NCI-H1694 (cell line): ENCODE data around the gene LINGO3.
A peak's percentile ranks its signal among the peaks of the same experiment; 100 is the strongest.
"Not testable (repeated sequence)": the region's sequence is repeated elsewhere in the genome, so short reads cannot be mapped to it uniquely, and the experiment has no call there.

ENCODE experiments used
- DNase-seq: peaks from one replicate; lab custom pipeline; 2025; lab: John Stamatoyannopoulos, UW

The LINGO3 gene

DNA sequence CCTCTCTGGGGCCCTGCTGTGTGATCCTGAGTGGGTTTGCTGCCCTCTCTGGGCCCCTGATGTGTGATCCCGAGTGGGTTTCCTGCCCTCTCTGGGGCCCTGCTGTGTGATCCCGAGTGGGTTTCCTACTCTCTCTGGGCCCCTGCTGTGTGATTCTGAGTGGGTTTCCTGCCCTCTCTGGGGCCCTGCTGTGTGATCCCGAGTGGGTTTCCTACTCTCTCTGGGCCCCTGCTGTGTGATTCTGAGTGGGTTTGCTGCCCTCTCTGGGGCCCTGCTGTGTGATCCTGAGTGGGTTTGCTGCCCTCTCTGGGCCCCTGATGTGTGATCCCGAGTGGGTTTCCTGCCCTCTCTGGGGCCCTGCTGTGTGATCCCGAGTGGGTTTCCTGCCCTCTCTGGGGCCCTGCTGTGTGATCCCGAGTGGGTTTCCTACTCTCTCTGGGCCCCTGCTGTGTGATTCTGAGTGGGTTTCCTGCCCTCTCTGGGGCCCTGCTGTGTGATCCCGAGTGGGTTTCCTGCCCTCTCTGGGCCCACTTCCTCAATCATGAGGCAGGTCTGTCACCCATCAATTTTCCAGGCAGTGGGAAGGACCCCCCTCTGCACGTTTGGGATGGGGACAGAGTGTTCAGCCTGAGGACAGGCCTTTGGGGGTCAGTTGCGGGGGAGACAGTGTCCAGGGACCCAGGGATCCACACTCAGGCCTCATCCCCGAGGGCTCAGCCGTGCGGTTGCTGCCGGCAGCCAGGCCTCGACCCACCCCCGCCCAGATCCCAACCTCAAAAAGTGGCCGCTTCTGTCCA is 26.5 kb downstream of the LINGO3 start:
- not testable (repeated sequence) for DNase-seq

- no peak for DNase-seq
Observed at GRCh38 chr19:2280633-2281264, 27.2 kb downstream of the LINGO3 start.

DNA sequence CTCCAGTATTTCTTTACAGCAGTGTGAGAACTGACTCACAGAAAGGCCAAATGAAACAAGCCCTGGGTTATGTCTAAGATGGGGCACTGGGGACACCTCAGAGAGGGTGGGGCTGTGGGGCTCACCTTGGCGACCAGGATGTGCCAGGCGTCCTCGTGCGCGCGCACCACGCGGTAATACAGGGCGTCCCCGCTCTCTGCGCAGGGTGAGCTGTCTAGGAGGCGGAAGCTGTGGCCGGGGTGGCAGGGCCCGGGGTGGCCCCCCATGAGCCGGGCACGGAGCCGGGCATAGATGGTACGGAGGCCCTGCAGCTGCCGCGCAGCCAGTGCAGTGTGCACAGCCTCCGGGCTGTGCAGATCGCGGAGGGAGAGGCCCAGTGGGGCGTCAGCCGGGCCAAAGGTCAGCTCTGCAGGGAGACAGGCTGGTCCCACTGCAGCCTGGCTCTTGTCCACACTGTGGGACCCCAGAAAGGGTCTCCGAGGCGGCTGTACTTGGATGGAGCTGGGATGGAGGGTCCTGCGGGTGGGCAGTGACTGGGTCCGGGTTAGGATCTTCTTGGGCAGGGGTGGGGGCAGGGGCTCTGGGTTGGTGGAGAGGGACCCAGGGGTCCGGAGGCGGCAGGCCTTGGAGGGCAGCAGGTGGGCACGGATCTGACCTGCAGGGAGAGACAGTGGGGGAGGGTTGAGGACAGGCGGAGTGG is 29.3 kb downstream of the LINGO3 start:
- no peak for DNase-seq

- no peak for DNase-seq
Observed at GRCh38 chr19:2277138-2277537, 30.8 kb downstream of the LINGO3 start.

DNA sequence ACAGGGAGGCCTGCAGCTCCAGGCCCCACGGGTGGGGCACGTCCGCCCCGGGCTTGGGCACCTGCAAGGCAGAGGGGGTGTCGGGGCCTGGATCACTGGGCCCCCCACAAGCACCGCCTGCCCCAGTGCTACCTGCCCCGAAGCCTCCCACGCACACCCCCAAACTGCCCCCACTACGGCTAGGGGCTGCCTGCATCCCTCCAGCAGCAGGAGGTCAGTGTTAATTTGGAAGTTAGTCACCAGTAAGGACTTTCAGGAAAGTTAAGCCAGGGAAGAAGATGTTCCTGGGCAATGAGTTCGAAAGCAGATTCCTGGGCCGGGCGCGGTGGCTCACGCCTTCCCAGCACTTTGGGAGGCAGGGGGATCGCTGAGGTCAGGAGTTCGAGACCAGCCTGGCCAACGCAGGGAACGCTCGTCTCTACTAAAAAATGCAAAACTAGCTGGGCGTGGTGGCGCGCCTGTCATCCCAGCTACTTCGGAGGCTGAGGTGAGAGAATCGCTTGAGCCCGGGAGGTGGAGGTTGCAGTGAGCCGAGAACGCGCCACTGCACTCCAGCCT is 31.4 kb downstream of the LINGO3 start:
- DNase-seq = no peak

DNA sequence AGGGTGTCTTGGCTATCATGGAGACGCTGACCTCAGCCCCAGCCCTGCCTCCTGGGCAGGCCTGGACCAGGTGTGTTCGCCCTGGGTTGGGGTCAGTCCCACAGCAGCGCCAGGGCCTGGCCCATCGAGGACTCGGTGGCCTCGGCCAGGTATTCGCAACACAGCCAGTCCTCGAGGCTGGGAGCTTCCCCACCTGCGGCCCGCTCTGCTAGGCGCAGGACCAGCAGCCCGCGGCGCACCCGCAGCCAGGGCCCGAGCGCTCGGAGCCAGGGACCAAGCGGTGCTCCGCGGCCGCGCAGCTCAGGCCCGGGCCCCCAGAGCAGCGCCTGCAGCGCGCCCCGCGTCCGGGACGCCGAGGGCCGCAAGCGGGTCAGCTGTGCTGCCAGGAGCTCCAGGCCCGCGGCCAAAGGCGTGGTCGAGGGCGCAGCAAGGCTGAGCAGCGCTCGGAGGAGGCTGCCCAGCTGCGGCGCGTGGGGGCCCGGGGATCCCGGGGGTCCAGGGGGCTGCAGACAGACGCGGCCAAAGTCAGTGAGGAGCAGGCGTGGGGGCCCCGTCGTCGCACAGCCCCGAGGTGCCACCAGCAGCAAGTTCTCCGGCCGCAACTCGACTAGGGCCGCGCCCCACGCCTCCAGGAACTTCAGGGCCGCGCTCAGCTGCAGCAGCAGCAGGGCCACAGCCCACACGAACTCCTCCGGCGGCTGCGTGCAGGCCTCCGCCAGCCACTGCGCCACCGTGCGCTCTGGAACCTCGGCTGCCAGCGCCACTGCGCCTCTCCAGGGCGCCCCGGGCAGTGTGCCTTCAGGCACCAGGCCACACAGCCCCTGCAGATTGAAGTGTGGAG is 32.1 kb downstream of the LINGO3 start:
- no peak for DNase-seq

DNA sequence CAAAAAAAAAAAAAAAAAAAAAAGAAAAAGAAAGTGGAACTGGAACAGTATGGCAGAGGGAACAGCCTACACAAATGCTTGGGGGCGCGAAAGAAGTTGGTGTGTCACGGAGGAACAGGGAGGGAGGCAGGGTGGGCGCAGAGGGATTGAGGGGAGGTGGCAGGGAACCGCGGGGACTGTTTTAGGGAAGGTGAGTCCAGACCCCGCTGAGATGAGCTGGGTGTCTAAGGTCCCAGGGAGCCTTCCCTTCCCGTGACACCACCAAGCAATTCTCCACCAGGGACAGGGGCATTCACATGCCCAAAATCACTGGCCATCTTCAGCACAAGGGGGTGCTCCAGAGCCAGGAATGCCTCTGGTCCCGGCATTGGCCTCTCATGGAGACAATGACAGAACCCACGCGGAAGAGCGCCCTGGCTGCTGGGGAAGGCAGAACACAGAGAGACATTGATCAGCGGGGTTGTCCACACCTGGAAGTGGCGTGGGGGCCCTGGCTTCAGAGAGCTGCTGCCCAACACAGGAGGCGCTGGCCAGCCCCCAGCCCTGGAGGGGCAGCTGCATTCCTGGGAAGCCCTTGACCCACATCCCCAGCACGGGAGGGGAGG is 32.9 kb downstream of the LINGO3 start:
- DNase-seq = peak; percentile 61

DNA sequence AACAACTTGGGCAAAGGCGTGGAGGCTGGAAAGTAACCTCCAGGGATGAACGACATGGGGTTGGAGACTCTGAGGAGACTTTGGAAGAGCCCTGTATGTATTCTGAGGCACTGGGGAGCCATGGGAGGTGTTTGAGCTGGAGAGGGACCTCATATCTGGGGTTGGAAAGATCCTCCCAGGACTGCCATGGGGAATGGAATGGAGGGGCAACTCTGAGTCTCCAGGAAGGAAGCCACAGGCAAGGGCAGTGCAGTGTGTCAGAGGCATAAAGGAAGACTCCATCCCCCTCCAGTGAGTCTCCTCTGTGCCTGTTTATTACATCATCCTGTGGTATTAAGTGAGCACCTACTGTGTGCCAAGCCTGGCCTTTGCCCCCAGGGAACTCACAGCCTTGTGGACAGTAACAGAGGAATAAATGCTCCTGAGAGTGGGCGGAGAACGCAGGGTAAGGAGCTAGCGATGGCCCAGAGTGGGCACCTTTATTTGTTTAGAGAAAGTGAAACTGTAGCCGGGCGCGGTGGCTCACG is 33.7 kb downstream of the LINGO3 start:
- no peak for DNase-seq

- peak; percentile 24 for DNase-seq
Observed at GRCh38 chr19:2273356-2274184, 34.4 kb downstream of the LINGO3 start.

GRCh38 chr19:2271234-2272103 is 36.5 kb downstream of the LINGO3 start:
- no peak for DNase-seq

- DNase-seq = no peak
Observed at GRCh38 chr19:2270423-2271233, 37.3 kb downstream of the LINGO3 start.

GRCh38 chr19:2270157-2270422 is 37.9 kb downstream of the LINGO3 start:
- DNase-seq = no peak

DNA sequence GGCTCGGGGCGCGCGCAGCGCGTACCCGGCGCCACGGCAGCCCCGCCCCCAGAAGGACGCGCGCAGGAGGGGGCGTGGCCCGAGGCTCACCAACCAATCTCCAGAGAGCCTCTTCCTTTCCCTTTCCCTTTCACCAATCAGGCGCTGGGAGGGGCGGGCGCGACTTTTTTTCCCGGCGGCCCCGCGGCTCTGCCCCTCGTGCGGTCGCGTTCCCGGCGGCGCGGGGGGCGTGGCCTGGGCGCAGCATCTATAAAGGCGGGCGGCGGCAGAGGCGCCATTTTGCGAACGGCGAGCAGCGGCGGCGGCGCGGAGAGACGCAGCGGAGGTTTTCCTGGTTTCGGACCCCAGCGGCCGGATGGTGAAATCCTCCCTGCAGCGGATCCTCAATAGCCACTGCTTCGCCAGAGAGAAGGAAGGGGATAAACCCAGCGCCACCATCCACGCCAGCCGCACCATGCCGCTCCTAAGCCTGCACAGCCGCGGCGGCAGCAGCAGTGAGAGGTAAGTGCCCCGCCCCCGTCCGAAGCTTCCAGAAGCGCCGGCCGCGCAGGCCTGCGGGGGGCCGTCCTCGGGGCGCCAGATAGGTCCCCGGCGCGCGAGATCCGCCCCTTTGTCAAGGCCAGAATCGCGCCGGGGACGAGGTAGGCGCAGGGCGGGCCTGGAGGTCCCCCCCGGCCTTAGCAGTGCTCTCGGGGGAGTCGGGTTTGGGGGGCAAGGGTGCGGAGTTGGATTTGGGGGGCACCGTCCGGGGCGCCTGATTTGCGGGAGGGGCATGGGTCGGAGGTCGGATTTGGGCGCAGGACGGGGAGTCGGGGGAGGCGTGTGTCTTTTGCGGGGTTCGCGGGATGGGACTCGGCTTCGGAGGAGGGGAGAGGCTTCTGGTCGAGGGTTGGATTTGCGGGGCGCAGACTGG is 38.5 kb downstream of the LINGO3 start:
- DNase-seq = peak; percentile 75

DNA sequence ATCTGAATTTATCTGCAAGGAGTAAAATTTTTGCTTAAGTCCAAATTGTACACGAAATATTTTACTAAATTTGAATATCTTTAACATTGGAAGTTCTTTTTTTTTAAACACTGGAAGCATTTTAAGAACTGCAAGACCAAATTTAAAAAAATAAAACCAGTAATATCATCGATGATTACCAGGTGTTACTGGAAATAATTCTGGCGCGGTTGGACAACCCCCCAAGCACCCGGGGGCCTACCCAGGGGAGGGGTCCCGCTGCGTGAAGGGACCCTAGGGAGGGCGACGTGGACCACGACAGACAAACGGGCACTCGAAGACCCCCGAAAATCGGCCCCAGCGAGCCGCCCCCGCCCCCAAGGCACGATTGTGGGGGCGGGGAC is 39.1 kb downstream of the LINGO3 start:
- no peak for DNase-seq

GRCh38 chr19:2268480-2268830 is 39.5 kb downstream of the LINGO3 start:
- no peak for DNase-seq

DNA sequence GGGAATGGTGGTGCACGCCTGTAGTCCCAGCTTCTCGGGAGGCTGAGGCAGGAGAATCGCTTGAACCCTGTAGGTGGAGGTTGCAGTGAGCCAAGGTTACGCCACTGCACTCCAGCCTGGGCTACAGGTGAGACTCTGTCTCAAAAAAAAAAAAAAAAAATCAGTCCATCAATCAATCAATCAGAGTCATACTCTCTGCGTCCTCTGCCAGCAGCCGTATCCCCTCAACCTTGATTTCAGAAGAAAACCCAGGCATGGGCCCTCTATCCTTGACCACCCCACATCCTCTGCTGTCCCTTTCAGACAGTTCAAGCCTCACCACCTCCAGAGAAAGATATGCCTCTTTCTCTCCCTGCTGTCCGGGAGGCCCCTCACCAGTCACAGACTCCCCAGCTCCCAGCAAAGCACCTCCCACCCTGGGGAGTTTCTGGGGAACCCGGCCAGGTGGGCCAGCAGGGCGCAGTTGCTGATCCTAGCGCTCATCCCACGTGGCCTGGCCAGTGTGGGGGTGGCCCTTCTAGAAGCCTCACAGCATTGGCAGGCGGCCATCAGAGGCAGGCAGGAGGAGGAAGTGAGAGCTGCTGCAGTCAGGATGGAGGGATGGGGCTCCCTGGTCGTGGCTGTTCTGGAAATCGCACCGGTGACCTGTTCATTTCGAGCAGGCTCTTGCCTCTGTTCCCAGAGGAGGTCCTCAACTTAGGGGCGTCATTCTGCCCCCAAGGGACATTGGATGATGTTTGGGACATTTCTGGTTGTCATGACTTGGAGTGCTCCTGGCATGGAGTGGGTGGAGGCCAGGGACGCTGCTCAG is 41.6 kb downstream of the LINGO3 start:
- DNase-seq = no peak
